Calu3 (cell line): Measurements from ENCODE around the gene SUPT4H1. TPM values are rescaled to one million over a fixed set of nuclear protein-coding genes. Genes with fewer than 3 reads are reported as not detected.

Experiments
- BruUV-seq: library from RNA; stranded (reverse); fragments of 400-500 nt; replicated peaks from 2 replicates; lab custom pipeline; 2021; lab: Mats Ljungman, UMichigan
- CTCF ChIA-PET: fragments of 300-600 bp; sonication (Branson Sonifier 250); formaldehyde crosslinking; loops from one replicate; lab custom pipeline; 2022; ENCODE audit warnings: antibody characterized with exemption; lab: Charles Lee
- DNase-seq: peaks from one replicate; pipeline ENCODE4 v3.0.0; 2022
- H3K27ac Mint-ChIP-seq: one replicate; pipeline ENCODE4 v1.8.0; 2022; ENCODE audit warnings: mixed read lengths; ENCODE audit not compliant: unreplicated experiment
- H3K27me3 Mint-ChIP-seq: one replicate; pipeline ENCODE4 v1.8.0; 2022; ENCODE audit warnings: mixed read lengths; ENCODE audit not compliant: unreplicated experiment
- H3K36me3 Mint-ChIP-seq: one replicate; pipeline ENCODE4 v1.8.0; 2022; ENCODE audit warnings: mild to moderate bottlenecking, moderate library complexity, mixed read lengths; ENCODE audit not compliant: insufficient read depth, unreplicated experiment
- H3K4me1 Mint-ChIP-seq: one replicate; pipeline ENCODE4 v1.8.0; 2022; ENCODE audit warnings: mild to moderate bottlenecking, low read depth, mixed read lengths; ENCODE audit not compliant: unreplicated experiment
- H3K4me3 Mint-ChIP-seq: one replicate; pipeline ENCODE4 v1.8.0; 2022; ENCODE audit warnings: mild to moderate bottlenecking, low read depth, moderate library complexity, mixed read lengths; ENCODE audit not compliant: unreplicated experiment
- H3K9me3 Mint-ChIP-seq: one replicate; pipeline ENCODE4 v1.8.0; 2022; ENCODE audit warnings: low read depth, mixed read lengths; ENCODE audit not compliant: unreplicated experiment
- intact Hi-C: fragments of 100-400 bp; cut with micrococcal nuclease; formaldehyde crosslinking; loops from one replicate; pipeline ENCODE4 v1.10.0; 2022; ENCODE audit not compliant: unreplicated experiment
- total RNA-seq: library from RNA; stranded (reverse); gene quantifications from 2 replicates; pipeline ENCODE4 v1.2.3, GENCODE V29; 2022
- TF ChIP-seq, protein P1 (sequence below): fragments of 200-600 bp; IDR thresholded peaks from one replicate; pipeline ENCODE4 v1.8.0; 2022; ENCODE audit warnings: antibody characterized with exemption; ENCODE audit not compliant: unreplicated experiment

Gene SUPT4H1
- total RNA-seq, 1 experiment from 2014 or later, result 40.3 TPM

DNA sequence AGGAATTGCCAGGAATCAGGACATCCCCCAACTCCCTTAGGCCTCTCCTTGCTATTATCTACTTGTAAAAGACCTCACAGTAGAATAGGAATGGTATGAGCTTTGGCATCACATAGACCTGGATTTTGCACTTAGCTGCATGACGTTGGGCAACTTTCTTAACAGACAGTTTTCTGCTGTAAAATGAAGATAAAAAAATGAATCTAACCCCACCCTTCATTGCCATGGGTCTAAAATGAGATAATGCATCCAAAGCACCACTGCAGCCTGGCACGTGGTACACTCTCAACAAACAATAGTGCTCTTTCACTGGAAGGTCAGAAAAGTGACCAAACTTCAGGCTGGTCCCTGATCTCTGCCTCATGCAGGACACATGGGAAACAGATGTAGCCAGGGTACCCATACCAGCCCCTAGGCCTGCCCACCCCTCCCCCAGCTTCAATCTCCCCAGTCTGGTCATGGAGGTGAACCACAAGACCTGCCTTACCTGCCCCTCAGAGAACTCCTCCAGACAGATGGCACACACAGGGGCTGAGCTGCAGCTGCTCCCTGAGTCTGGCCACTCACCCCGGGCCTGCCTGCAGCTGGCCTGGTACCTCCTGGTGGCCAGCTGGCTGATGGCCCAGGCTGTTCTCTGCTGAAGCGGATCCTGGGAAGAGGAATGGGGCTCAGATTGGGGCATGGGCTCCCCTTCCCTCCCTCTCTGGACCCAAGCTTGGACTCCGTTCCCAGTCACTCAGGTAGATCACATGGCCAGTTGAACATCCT, 8.5 kb upstream of the SUPT4H1 start:
- H3K4me1 Mint-ChIP-seq, result no peaks in the 10 kb centered on the region
- H3K27me3 Mint-ChIP-seq, result no peaks in the 10 kb centered on the region
- no peaks in the 10 kb centered on the region for H3K9me3 Mint-ChIP-seq
- no peak overlapping the region for H3K4me3 Mint-ChIP-seq
- CTCF ChIA-PET, result interaction anchor here (0.6 kb wide), 1 partner anchor 856 kb away, joined by 3 read pairs; no protein-coding TSS in a partner anchor
- TF ChIP-seq, protein P1, sequence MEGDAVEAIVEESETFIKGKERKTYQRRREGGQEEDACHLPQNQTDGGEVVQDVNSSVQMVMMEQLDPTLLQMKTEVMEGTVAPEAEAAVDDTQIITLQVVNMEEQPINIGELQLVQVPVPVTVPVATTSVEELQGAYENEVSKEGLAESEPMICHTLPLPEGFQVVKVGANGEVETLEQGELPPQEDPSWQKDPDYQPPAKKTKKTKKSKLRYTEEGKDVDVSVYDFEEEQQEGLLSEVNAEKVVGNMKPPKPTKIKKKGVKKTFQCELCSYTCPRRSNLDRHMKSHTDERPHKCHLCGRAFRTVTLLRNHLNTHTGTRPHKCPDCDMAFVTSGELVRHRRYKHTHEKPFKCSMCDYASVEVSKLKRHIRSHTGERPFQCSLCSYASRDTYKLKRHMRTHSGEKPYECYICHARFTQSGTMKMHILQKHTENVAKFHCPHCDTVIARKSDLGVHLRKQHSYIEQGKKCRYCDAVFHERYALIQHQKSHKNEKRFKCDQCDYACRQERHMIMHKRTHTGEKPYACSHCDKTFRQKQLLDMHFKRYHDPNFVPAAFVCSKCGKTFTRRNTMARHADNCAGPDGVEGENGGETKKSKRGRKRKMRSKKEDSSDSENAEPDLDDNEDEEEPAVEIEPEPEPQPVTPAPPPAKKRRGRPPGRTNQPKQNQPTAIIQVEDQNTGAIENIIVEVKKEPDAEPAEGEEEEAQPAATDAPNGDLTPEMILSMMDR, result no peak
- intact Hi-C loops, result no loop called here
- BruUV-seq, result no TSS peak
- no peak for DNase-seq
- H3K36me3 Mint-ChIP-seq, result peaks cover 6% of the 10 kb centered on the region
- H3K27ac Mint-ChIP-seq, result no peak overlapping the region

DNA sequence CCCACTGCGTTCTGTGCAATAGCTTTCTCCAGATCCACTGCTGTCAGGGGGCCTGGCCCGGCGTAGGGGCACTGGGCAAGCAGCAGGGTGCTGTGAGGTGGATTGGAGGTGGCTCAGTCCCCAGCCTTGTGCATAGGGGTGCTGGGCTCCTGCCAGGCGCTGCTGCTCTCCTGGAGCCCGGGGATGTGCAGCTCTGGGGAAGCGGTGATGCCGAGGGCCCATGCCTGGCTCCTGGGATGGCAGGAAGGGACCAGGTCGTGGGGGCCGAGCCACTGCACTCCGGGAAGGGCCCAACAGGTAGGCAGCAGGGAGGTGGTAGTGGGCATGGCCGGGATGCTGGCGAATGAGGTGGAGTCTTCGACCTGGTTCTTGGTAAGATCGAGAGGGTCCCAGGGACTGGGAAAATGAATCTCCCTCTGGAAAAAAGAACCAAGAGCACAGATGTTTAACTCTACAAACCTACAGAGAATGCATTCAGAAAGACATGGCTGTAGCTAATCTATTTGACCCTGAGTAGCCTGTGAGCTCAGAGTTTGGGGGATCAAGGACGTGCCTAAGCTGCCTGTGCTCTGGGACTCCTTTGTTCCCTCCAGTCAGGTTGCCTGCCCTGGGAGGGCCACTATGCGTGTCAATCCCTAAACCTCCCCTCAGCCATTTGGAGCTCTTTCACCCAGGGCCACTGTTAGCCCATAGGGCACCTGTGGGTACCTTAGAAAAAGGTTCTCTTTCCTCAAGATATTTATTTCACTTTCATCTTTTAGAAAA, 6.6 kb upstream of the SUPT4H1 start:
- TF ChIP-seq, protein P1, result no peak
- Mint-ChIP-seq H3K27ac (no peak overlapping the region), H3K4me3 (no peak overlapping the region), H3K27me3 (no peaks in the 10 kb centered on the region), H3K4me1 (no peaks in the 10 kb centered on the region), H3K36me3 (peaks cover 6% of the 10 kb centered on the region), H3K9me3 (no peaks in the 10 kb centered on the region)
- intact Hi-C loops, result no loop called here
- no TSS peak for BruUV-seq
- no peak for DNase-seq
- CTCF ChIA-PET, result interaction anchor here (0.5 kb wide), 1 partner anchor 17 kb away, joined by 4 read pairs; no protein-coding TSS in a partner anchor

DNA sequence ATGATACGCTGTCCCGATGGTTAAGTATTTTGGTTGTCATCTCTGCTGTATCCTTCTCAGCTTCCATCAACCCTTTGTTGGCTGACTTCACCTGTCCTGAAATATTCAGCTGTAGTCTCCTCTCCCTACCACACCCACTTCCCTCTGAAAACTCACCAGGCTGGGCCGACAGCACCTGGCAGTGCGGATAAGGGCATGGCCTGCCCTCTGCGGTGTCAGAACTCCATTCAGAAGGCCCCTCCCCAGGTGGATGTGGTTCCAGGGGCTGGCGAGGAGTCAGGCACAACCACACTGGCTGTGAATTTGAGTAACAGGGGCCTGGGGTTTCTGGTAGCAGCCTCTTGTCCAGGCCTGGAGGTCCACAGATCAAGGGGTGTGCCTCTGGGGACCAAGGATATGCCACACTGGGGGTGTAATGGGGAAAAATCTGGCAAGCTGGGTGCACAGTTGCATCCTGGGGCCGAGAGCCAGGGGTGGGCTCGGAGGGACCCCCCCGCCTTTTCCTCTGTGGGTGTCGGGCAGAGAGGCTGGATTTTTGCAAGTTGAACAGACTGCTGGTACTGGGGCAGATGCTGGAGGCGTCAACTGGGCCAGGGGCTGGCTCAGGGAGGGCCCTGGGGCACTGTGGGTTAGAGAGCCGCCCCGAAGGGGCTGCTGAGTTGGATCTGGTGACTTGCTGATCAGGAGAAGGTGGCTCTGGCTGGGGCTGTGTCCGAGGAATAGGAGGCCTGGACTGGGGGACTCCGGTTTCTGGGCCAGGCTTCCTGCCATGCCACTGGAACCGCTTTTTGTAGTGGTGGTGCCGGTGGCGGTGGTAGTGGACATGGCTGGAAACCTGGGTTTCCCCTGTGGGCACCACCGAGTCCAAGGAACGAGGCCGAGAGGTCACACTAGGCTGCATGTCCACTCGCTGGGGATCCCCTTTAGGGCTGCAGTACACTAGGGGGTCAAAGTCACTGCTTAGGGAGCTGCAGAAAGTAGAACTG, 5.6 kb upstream of the SUPT4H1 start:
- no peak overlapping the region for H3K4me3 Mint-ChIP-seq
- H3K36me3 Mint-ChIP-seq, result peaks cover 10% of the 10 kb centered on the region
- DNase-seq, result no peak
- CTCF ChIA-PET, result interaction anchor here (0.5 to 0.6 kb wide), 2 partner anchors 16 to 65 kb away, joined by 4 to 9 read pairs; no protein-coding TSS in a partner anchor
- no peaks in the 10 kb centered on the region for H3K4me1 Mint-ChIP-seq
- H3K9me3 Mint-ChIP-seq, result no peaks in the 10 kb centered on the region
- H3K27me3 Mint-ChIP-seq, result no peaks in the 10 kb centered on the region
- TF ChIP-seq, protein P1, result no peak
- no TSS peak for BruUV-seq
- H3K27ac Mint-ChIP-seq, result no peak overlapping the region
- intact Hi-C loops, result no loop called here

DNA sequence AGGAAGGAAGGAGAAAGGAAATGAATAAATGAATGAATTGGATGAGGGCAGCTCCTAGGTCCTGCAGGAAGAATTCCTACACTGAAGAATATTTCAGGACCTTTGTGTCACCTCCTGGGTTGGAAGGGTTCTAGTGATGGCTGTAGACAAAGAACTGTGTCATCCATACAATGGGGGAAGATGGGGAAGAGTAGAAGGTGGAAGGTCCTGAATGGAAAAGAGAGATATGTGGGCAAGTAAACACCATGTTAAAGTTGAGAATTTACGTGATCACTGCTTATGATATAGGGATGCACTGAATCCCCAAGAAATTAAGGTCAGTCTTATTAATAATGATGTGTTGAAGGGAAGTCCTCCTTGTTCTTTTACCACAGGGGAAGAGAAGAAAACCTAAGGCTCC, 4.2 kb upstream of the SUPT4H1 start:
- Mint-ChIP-seq H3K9me3 (no peaks in the 10 kb centered on the region), H3K4me3 (no peak overlapping the region), H3K27me3 (no peaks in the 10 kb centered on the region), H3K36me3 (peaks cover 23% of the 10 kb centered on the region), H3K27ac (no peak overlapping the region), H3K4me1 (peaks cover 8% of the 10 kb centered on the region)
- BruUV-seq, result no TSS peak
- no peak for DNase-seq
- CTCF ChIA-PET, result no interaction called here
- intact Hi-C loops, result no loop called here
- TF ChIP-seq, protein P1, result no peak
